DOHH2 (cell line): ENCODE results near the gene RARB.

ENCODE experiments used
- EZH2phosphoT487 ChIP-seq: fragments of 200-600 bp; sonication (generic); IDR thresholded peaks from 2 replicates; pipeline ENCODE4 v1.6.1; 2017; ENCODE audit warnings: borderline replicate concordance, mild to moderate bottlenecking, antibody characterized with exemption, low read length, moderate library complexity, mixed read lengths
- TF ChIP-seq, protein P1 (sequence below): fragments of 200-600 bp; sonication (generic); IDR thresholded peaks from one replicate; pipeline ENCODE4 v1.5.1; 2014; ENCODE audit warnings: antibody characterized with exemption, mild to moderate bottlenecking, low read depth, low read length; ENCODE audit not compliant: poor library complexity, severe bottlenecking

DNA sequence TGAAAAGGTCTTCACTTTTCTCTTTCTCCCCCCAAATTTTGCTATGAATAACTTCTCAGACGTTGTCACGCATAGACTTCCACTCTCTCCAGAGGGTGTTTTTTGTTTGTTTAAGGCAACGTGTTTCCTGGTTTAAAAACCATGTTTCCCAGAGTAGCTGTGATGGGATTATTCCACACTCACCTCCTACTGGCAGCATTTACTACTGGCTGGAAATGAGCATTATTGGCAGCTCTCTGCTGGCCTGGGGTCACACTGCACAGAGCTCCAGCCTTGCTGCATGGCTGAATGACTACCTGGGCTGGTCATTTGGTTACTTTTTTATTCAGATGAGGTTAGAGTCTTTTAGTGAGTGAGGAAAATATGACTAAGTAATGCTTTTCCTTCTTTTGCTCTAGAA lies 65.2 kb downstream of the RARB start:
- TF ChIP-seq, protein P1, sequence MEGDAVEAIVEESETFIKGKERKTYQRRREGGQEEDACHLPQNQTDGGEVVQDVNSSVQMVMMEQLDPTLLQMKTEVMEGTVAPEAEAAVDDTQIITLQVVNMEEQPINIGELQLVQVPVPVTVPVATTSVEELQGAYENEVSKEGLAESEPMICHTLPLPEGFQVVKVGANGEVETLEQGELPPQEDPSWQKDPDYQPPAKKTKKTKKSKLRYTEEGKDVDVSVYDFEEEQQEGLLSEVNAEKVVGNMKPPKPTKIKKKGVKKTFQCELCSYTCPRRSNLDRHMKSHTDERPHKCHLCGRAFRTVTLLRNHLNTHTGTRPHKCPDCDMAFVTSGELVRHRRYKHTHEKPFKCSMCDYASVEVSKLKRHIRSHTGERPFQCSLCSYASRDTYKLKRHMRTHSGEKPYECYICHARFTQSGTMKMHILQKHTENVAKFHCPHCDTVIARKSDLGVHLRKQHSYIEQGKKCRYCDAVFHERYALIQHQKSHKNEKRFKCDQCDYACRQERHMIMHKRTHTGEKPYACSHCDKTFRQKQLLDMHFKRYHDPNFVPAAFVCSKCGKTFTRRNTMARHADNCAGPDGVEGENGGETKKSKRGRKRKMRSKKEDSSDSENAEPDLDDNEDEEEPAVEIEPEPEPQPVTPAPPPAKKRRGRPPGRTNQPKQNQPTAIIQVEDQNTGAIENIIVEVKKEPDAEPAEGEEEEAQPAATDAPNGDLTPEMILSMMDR = no peak
- TF ChIP-seq EZH2phosphoT487 = no peak
